Stomach (tissue), 4 donors: ENCODE data around the gene DEK.

Source experiments
- CTCF ChIP-seq, 7 experiments: fragments of 450-650 bp in 4 of 7; fragments of 200-600 bp in 3 of 7; sonication (generic) in 3 of 7; IDR thresholded peaks; one replicate each; pipeline ENCODE4 v1.5.1; 2016 to 2019; ENCODE audit warnings: antibody characterized with exemption in 7 of 7, control low read depth in 2 of 7, mild to moderate bottlenecking in 1 of 7
- POLR2A ChIP-seq, 4 donors: fragments of 450-650 bp; IDR thresholded peaks; one replicate each; pipeline ENCODE4 v1.6.1; 2016; ENCODE audit warnings: antibody characterized with exemption in 4 of 4, control low read depth in 2 of 4, mild to moderate bottlenecking in 1 of 4, moderate library complexity in 1 of 4
- POLR2AphosphoS5 ChIP-seq, 3 donors: sonication (generic); formaldehyde crosslinking; IDR thresholded peaks; one replicate each; pipeline ENCODE4 v1.6.1; 2016; ENCODE audit warnings: antibody characterized with exemption in 3 of 3

GRCh38 chr6:18269253-18269652 lies 4.9 kb upstream of the DEK start:
- TF ChIP-seq CTCF (IDR thresholded peaks at IDR 0.05) (no peak), POLR2A (IDR thresholded peaks at IDR 0.05) (no peak), POLR2AphosphoS5 (IDR thresholded peaks at IDR 0.05) (no peak)
